Mucosa of descending colon (tissue), 3 donors: ENCODE results near the gene MLN. TPM values are rescaled to one million over a fixed set of nuclear protein-coding genes. Genes with fewer than 3 reads are reported as not detected.

Experiments used
- ATAC-seq: fragments of 200-7000 bp; cut with Tn5 transposase; one replicate; pipeline ENCODE4 v1.9.1; 2020; ENCODE audit warnings: mild to moderate bottlenecking, moderate library complexity
- DNase-seq, 3 donors: peaks; one replicate each; pipeline ENCODE4 v3.0.0-alpha.2; 2020
- H3K36me3 ChIP-seq: fragments of 200-600 bp; one replicate; pipeline ENCODE4 v1.8.0; 2021; ENCODE audit warnings: low read depth, mild to moderate bottlenecking
- H3K4me1 ChIP-seq: fragments of 200-600 bp; one replicate; pipeline ENCODE4 v1.8.0; 2021; ENCODE audit warnings: low read depth, mild to moderate bottlenecking
- H3K4me3 ChIP-seq: fragments of 200-600 bp; one replicate; pipeline ENCODE4 v1.8.0; 2021; ENCODE audit warnings: mild to moderate bottlenecking
- H3K9me3 ChIP-seq: fragments of 200-600 bp; one replicate; pipeline ENCODE4 v1.8.0; 2021; ENCODE audit warnings: mild to moderate bottlenecking
- CTCF ChIP-seq: fragments of 200-600 bp; IDR thresholded peaks from one replicate; pipeline ENCODE4 v1.8.0; 2022; ENCODE audit warnings: antibody characterized with exemption, mild to moderate bottlenecking
- intact Hi-C, 2 donors: fragments of 100-400 bp; cut with DNase I in 1 of 2; cut with micrococcal nuclease in 1 of 2; formaldehyde crosslinking; loops; one replicate each; pipeline versions ENCODE4 v1.11.0 to v1.11.1; 2022; cut with DNase I, micrococcal nuclease
- long read RNA-seq, 2 donors: library from polyadenylated mRNA; unstranded; transcript quantifications; one replicate each; pipeline ENCODE4 v2.0.0, GENCODE V29; 2019 to 2021
- total RNA-seq, 3 donors: library from RNA; stranded (reverse); fragmentation: NEBNext Ultra II Directional in 2 of 3; extraction: Animal tissue kit (Norgen Biotek cat#: 25700) in 2 of 3; gene quantifications; one replicate each; pipeline versions ENCODE4 v1.2.1 to v1.2.4, GENCODE V29; 2021 to 2023
- donor health status: DM: no; HTN: no; CAD: no; lungs with moderate emphysema.
- donor health status: DM: no; HTN: no; CAD: no.
- donor health status: DM: no; HTN: yes; CAD: no.

The MLN gene
- not detected for total RNA-seq
- long read RNA-seq, donor 1 = 0 reads
- long read RNA-seq, donor 2 = 0 reads

GRCh38 chr6:33803571-33804053 lies at the start of gene MLN:
Gene MLN, minus strand, starts transcription at chr6:33804003. Its CDS starts 2,840 bp downstream, at chr6:33801163.
- no peak for ATAC-seq
- DNase-seq = peak in 1 of 3 donors; percentile 44
- no peaks in the 10 kb centered on the region for H3K9me3 ChIP-seq
- intact Hi-C loops = no loop called here
- H3K4me3 ChIP-seq = no peak within 1 kb of the TSS
- no peaks in the 10 kb centered on the region for H3K36me3 ChIP-seq
- no peak for TF ChIP-seq CTCF
- no peaks in the 10 kb centered on the region for H3K4me1 ChIP-seq

- intact Hi-C loops = no loop called here
- Histone ChIP-seq H3K9me3 (no peaks in the 10 kb centered on the region), H3K4me3 (no peak overlapping the region), H3K4me1 (peaks cover 5% of the 10 kb centered on the region), H3K36me3 (no peaks in the 10 kb centered on the region)
- ATAC-seq (no peak), DNase-seq (no peak)
- no peak for TF ChIP-seq CTCF
These were observed 49.2 kb upstream of the MLN start for GRCh38 chr6:33853026-33853425.

- DNase-seq = peak in 2 of 3 donors; percentile 56
- Histone ChIP-seq H3K36me3 (no peaks in the 10 kb centered on the region), H3K9me3 (no peaks in the 10 kb centered on the region), H3K4me1 (no peaks in the 10 kb centered on the region), H3K4me3 (no peak overlapping the region)
- ATAC-seq = peak; percentile 72
- peak; percentile 30 for TF ChIP-seq CTCF
- intact Hi-C loops = no loop called here
These were observed 48.2 kb upstream of the MLN start for GRCh38 chr6:33851959-33852358.

- DNase-seq (no peak), ATAC-seq (no peak)
- Histone ChIP-seq H3K9me3 (no peaks in the 10 kb centered on the region), H3K36me3 (no peaks in the 10 kb centered on the region), H3K4me3 (no peak overlapping the region), H3K4me1 (no peaks in the 10 kb centered on the region)
- no peak for TF ChIP-seq CTCF
- intact Hi-C loops = no loop called here
These were observed 47.2 kb upstream of the MLN start for GRCh38 chr6:33850869-33851541.

- ATAC-seq (no peak), DNase-seq (no peak)
- intact Hi-C loops = no loop called here
- Histone ChIP-seq H3K9me3 (no peaks in the 10 kb centered on the region), H3K4me1 (no peaks in the 10 kb centered on the region), H3K36me3 (no peaks in the 10 kb centered on the region), H3K4me3 (no peak overlapping the region)
- no peak for TF ChIP-seq CTCF
These were observed 46.5 kb upstream of the MLN start for GRCh38 chr6:33850296-33850695.
